Stimulated activated CD4-positive, alpha-beta T cell treated with anti-CD3 and anti-CD28 coated beads, Interleukin-1b, Interleukin-23, amount 100 ng/mL, for 1 hour (primary cell): Measurements from ENCODE around the gene SLC22A4.

Source experiments
- DNase-seq, 2 donors: peaks; one replicate each; pipeline ENCODE4 v3.0.0-alpha.2; 2020; ENCODE audit warnings: low read depth in 2 of 2

SLC22A4 gene

GRCh38 chr5:132342291-132343180 lies 48.3 kb downstream of the SLC22A4 start:
- no peak for DNase-seq

DNA sequence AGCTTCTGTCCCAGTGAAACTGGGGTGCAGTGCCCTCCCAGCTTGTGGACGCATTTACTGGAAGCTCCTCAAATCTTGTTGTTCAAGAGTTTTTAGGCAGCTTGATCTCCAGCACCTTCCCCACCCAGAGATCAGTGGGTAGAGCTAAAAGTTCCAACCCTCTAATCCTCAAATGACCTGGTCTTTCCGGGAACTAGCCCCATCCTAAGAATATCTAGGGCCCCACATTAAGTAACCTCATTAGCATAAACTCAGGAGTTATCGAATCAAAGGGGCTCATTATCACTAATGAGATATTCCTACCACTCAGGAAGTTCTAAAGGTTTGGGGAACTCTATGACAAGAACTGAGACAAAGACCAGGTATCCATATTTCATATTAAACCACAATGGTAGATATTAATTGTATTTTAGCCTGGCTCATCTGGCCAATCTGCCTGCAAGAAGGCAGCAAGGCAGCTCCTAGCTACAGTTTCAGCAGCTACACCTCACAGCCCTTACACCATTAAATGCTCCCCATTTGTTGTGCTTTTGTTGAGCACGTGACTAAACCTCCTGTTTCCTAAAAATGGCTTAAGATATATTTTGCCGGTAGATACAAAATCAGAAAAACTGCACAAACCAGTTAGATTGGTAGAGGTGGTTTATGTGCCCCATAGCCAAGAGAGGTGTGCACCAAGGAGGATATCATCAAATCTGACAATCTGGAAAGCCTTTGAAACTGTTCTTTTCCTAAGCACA lies 50.8 kb downstream of the SLC22A4 start:
- no peak for DNase-seq

DNA sequence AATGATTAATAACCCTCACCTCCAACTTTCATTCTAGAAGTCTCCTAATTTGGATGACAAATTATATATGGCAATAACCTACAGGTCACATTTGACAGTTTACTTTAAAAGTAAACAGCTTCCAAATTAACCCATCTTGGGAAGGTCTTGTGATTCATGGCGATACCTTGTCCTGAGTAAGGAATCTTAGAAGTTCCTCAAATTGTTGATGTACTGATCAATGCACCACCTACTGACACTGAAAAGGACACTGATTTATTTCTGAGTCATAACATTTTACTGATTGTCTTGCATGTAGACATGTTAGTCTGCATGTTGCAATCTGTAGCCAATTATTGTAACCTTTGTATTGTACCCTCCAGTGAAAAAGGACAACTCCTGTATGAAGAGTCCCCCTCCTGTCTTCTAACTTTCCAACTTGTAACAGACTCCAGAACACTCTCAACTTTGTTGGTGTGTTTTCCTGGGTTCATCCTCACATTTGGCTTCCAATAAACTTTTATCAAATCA lies 59.3 kb downstream of the SLC22A4 start:
- DNase-seq, result no peak

- DNase-seq, result no peak
These were observed 60.4 kb downstream of the SLC22A4 start for GRCh38 chr5:132354381-132355139.

- no peak for DNase-seq
These were observed 61.1 kb downstream of the SLC22A4 start for GRCh38 chr5:132355140-132355765.

DNA sequence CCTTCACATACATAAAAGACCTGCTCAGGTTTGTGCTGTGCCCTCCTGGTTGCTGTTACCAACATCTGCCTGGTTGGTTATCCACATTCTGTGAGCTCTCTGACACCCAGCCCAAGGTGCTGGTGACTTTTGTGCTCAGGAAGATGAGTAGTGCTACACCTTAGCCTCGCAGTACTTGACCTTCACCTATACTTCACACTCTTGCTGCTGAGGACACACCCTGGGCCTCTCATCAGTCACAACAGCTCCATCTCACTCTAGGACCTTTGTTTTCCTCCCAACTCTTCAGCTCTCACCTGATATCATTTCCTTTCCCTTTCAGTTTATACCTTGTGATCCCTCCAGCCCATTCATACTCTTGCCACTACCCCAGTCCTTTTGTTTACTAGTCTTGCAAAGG lies 64.6 kb downstream of the SLC22A4 start:
- DNase-seq, result no peak

DNA sequence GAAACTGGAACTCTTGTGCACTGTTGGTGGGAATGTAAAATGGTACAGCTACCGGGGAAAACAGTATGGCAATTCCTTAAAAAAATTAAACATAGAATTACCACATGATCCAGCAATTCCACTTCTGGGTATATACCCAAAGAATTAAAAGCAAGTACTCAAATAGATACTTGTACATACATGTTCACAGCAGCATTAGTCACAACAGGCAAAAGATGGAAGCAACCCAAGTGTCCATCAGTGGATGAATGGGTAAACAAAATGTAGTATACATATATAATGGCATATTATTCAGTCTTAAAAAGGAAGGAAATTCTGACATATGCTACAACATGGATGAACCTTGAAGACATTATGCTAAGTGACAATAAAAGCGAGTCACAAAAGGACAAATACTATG lies 67.9 kb downstream of the SLC22A4 start:
- no peak for DNase-seq

DNA sequence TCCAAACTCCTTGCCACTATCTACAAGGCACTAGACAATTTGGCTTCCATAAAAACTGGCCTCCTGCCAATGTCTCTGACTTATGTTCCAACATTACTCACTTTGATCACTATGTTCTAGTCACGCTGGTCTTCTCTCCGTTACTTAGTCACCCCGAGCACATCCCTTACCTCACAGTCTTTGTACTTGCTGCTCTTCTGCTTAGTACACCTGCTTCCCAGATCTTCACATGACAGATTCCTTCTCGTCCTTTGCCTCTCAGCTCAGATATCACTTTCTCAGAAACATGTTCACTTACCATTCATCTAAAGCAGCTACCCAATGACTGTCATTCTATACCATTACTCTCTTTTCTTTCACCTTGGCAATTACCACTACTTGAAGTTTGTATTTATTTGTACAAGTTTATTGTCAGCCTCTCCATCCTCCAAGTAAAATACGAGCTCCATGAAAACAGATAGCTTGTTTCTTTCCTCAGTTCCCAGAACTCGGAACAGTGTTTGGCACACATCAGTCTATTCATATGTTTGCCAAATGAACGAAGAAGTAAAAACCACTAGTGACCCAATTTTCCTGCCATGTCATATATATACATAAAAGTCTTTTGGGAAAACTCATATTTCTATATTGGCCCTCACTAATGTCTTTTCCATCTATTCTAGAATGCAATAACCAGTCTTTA lies 69.4 kb downstream of the SLC22A4 start:
- DNase-seq, result no peak

DNA sequence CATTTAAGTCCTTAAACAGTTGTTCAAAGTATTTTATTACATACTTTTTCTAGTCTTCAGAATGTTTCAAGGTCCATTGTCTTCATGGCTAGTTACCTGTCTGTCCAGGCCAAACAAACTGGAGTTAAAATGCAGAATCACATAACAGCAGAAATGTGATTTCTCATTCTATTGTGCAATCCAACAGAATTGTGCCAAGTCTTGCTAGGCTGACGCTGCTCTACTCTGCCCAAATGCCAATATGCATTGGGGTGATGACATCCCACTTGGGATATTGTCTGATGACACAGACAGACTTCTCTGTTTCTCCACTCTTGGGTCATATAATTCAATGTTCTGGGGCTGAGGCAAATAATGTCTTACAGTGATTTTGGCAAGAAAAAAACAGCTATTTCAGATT lies 70.1 kb downstream of the SLC22A4 start:
- no peak for DNase-seq

DNA sequence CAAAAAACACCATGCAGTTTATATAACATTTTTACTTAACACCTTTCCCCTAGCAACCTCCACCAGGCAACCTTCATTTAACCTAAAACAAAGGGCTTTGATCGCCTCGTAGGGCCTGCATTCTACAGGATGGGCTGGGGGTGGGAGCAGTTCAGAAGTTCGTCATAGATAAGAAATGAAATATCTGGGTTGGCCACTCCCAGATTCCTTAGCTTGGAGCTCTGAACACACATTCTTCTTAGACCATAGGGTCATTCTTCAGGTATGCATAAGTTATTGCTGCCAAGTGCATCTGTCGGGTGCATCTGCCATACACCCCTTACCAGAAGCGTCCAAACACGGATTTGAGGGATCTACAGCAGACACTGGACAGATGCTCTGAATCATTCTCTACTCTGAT lies 71.0 kb downstream of the SLC22A4 start:
- DNase-seq, result no peak

GRCh38 chr5:132368186-132368585 lies 74.0 kb downstream of the SLC22A4 start:
- DNase-seq, result no peak

GRCh38 chr5:132369007-132369473 lies 74.8 kb downstream of the SLC22A4 start:
- no peak for DNase-seq

- DNase-seq, result peak; percentile 16 to 54
These were observed 75.4 kb downstream of the SLC22A4 start, which contains the start of gene SLC22A5 for GRCh38 chr5:132369474-132370180. SLC22A5 (plus strand) TSS chr5:132369710; CDS start chr5:132369973, 263 bp downstream.

GRCh38 chr5:132370181-132370970 lies 76.2 kb downstream of the SLC22A4 start:
- DNase-seq, result no peak

DNA sequence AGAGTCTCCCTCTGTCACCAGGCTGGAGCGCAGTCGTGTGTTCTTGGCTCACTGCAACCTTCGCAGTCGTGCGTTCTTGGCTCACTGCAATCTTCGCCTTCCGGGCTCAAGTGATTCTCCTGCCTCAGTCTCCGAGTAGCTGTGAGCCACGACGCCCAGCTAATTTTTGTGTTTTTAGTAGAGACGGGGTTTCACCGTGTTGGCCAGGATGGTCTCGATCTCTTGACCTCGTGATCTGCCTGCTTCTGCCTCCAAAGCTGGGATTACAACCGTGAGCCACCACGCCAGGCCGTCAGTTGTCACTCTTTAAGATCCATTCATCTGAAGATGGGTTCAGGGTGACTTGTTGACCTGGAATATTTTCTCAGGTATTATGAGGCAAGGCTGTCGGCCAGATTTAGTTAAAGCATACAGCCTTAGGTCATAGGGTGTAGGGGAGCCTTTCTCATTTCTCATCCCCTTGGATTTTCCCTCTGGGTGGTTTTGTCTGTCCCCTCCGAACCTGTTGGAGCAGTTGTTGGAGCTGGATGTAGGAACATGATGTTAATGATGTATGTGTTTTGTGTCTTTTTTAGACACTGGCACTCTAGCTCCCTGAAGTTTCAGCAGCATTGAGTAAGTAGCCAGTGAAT lies 76.9 kb downstream of the SLC22A4 start:
- DNase-seq, result no peak

- no peak for DNase-seq
These were observed 77.4 kb downstream of the SLC22A4 start for GRCh38 chr5:132371603-132371994.

- no peak for DNase-seq
These were observed 77.9 kb downstream of the SLC22A4 start for GRCh38 chr5:132372127-132372526.

DNA sequence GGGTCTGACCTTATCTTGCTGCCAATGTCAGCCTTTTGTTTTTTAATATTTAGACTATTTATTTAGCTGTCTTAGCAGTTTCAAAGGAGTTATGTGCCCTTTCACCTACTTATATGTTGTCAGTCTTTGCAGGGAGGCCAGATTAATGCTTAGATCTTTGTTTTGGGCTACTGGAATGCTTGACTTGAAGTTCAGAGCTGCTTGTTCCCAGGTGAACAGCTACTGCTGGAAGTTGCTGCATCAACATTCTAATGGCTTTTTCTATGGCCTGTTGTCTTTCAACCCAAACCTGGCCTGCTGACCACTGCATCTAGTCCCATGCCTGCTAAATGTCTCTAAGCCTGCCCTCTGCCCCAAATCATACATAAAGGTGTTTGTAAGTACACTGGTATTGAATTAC lies 78.3 kb downstream of the SLC22A4 start:
- DNase-seq, result no peak

- DNase-seq, result no peak
These were observed 81.8 kb downstream of the SLC22A4 start for GRCh38 chr5:132375957-132376356.
